Naive thymus-derived CD4-positive, alpha-beta T cell (primary cell): ENCODE results near the gene BRSK2. TPM values are rescaled to one million over a fixed set of nuclear protein-coding genes. Genes with fewer than 3 reads are reported as not detected.

Source experiments
- ATAC-seq: fragments of 150-1000 bp; cut with Tn5 transposase; 2 replicates; pipeline ENCODE4 v1.10.0; 2021; ENCODE audit warnings: mild to moderate bottlenecking, moderate library complexity
- CTCF ChIA-PET: fragments of 350-600 bp; sonication (Branson Sonifier 250); formaldehyde crosslinking; loops from one replicate; lab custom pipeline; 2021; ENCODE audit warnings: antibody characterized with exemption; lab: Charles Lee
- POLR2A ChIA-PET: fragments of 350-600 bp; sonication (Branson Sonifier 250); formaldehyde crosslinking; loops from one replicate; lab custom pipeline; 2021; ENCODE audit warnings: antibody characterized with exemption, inconsistent platforms; lab: Charles Lee
- DNase-seq, 9 donors: peaks; one replicate each; pipeline versions ENCODE4 v3.0.0 to v3.0.0-alpha.2; 2020 to 2022; ENCODE audit warnings: mixed read lengths in 1 of 9
- H3K27ac ChIP-seq: one replicate; pipeline ENCODE4 v1.7.0; 2013; ENCODE audit warnings: mild to moderate bottlenecking, low read depth, low read length, moderate library complexity
- H3K27me3 ChIP-seq, 2 donors: one replicate each; pipeline ENCODE4 v1.7.0; 2013; ENCODE audit warnings: low read length in 2 of 2, mild to moderate bottlenecking in 2 of 2, moderate library complexity in 2 of 2; ENCODE audit not compliant: control insufficient read depth in 2 of 2, insufficient read depth in 2 of 2
- H3K36me3 ChIP-seq, 3 experiments: 1 replicate in 2 of 3; 2 replicates in 1 of 3; pipeline ENCODE4 v1.7.0; 2013; ENCODE audit warnings: low read length in 3 of 3, mild to moderate bottlenecking in 3 of 3, moderate library complexity in 1 of 3; ENCODE audit not compliant: insufficient read depth in 3 of 3, control insufficient read depth in 2 of 3
- H3K4me1 ChIP-seq, 2 donors: one replicate each; pipeline ENCODE4 v1.7.0; 2013; ENCODE audit warnings: low read length in 2 of 2, mild to moderate bottlenecking in 2 of 2, moderate library complexity in 1 of 2; ENCODE audit not compliant: control insufficient read depth in 2 of 2, insufficient read depth in 2 of 2
- H3K4me3 ChIP-seq: 2 replicates; pipeline ENCODE4 v1.7.0; 2013; ENCODE audit warnings: mild to moderate bottlenecking, low read length
- H3K9me3 ChIP-seq, 3 experiments: 1 replicate in 2 of 3; 2 replicates in 1 of 3; pipeline ENCODE4 v1.7.0; 2013; ENCODE audit warnings: low read length in 3 of 3; ENCODE audit not compliant: control insufficient read depth in 2 of 3
- H3K27ac Mint-ChIP-seq, 9 donors: one replicate each; pipeline ENCODE4 v1.8.0; 2020 to 2022; ENCODE audit warnings: mixed read lengths in 9 of 9, mild to moderate bottlenecking in 8 of 9, moderate library complexity in 5 of 9, inconsistent platforms in 2 of 9
- H3K27me3 Mint-ChIP-seq, 5 donors: one replicate each; pipeline ENCODE4 v1.8.0; 2021 to 2022; ENCODE audit warnings: mixed read lengths in 5 of 5, mild to moderate bottlenecking in 1 of 5
- H3K36me3 Mint-ChIP-seq, 5 donors: one replicate each; pipeline ENCODE4 v1.8.0; 2020 to 2022; ENCODE audit warnings: mixed read lengths in 5 of 5, mild to moderate bottlenecking in 3 of 5, inconsistent platforms in 1 of 5
- H3K4me1 Mint-ChIP-seq, 7 donors: one replicate each; pipeline ENCODE4 v1.8.0; 2020 to 2022; ENCODE audit warnings: mixed read lengths in 7 of 7, mild to moderate bottlenecking in 3 of 7, inconsistent platforms in 1 of 7
- H3K4me3 Mint-ChIP-seq, 10 donors: one replicate each; pipeline ENCODE4 v1.8.0; 2020 to 2022; ENCODE audit warnings: mild to moderate bottlenecking in 10 of 10, mixed read lengths in 10 of 10, moderate library complexity in 6 of 10, inconsistent platforms in 2 of 10
- H3K9me3 Mint-ChIP-seq, 11 donors: one replicate each; pipeline ENCODE4 v1.8.0; 2020 to 2022; ENCODE audit warnings: mixed read lengths in 11 of 11, mild to moderate bottlenecking in 4 of 11, inconsistent platforms in 1 of 11, moderate library complexity in 1 of 11
- intact Hi-C, 2 donors: fragments of 100-400 bp; cut with micrococcal nuclease; formaldehyde crosslinking; loops; one replicate each; pipeline ENCODE4 v1.15.1; 2023
- polyA plus RNA-seq, 2 donors: library from polyadenylated mRNA; unstranded; fragments of 300-500 nt; fragmentation: Illumina TruSeq; gene quantifications; one replicate each; pipeline ENCODE4 v1.2.3, GENCODE V29; 2021
- total RNA-seq, 6 experiments: library from RNA in 5 of 6; stranded (reverse) in 5 of 6; gene quantifications; 1 replicate in 5 of 6; 2 replicates in 1 of 6; pipeline ENCODE4 v1.2.3 and lab custom pipeline; 2021 to 2026

The BRSK2 gene
- total and polyA plus RNA-seq, 7 experiments from 2014 or later: 0.27 to 0.51 (median 0.30) TPM; not detected in 4

GRCh38 chr11:1502954-1503707 is 113.4 kb downstream of the BRSK2 start:
- Mint-ChIP-seq H3K4me3 (no peak overlapping the region), H3K27me3 (no peaks in the 10 kb centered on the region), H3K4me1 (peaks cover 10 to 73% (median 41%) of the 10 kb centered on the region in 7 donors), H3K36me3 (peaks cover 5 to 24% (median 17%) of the 10 kb centered on the region in 5 donors), H3K9me3 (peaks cover 0 to 4% (median 0%) of the 10 kb centered on the region in 11 donors), H3K27ac (peak overlapping the region in 1 of 9 donors; percentile 48)
- no peak overlapping the region for H3K4me3 ChIP-seq
- no peak overlapping the region for H3K27ac ChIP-seq
- H3K9me3 ChIP-seq: no peaks in the 10 kb centered on the region
- peaks cover 0 to 36% (median 0%) of the 10 kb centered on the region in 3 experiments for H3K36me3 ChIP-seq
- peaks cover 0 to 5% of the 10 kb centered on the region in 2 donors for H3K4me1 ChIP-seq
- ChIA-PET CTCF (no interaction called here), POLR2A (no interaction called here)
- ATAC-seq (no peak), DNase-seq (no peak)
- no peaks in the 10 kb centered on the region for H3K27me3 ChIP-seq
- intact Hi-C loops: no loop called here

GRCh38 chr11:1503708-1504104 is 114.0 kb downstream of the BRSK2 start:
- Histone ChIP-seq H3K9me3 (no peaks in the 10 kb centered on the region), H3K4me1 (peaks cover 0 to 5% of the 10 kb centered on the region in 2 donors), H3K27me3 (no peaks in the 10 kb centered on the region), H3K4me3 (no peak overlapping the region), H3K36me3 (peaks cover 0 to 36% (median 0%) of the 10 kb centered on the region in 3 experiments), H3K27ac (no peak overlapping the region)
- H3K27ac Mint-ChIP-seq: peak overlapping the region in 1 of 9 donors; percentile 71
- H3K36me3 Mint-ChIP-seq: peaks cover 5 to 22% (median 12%) of the 10 kb centered on the region in 5 donors
- DNase-seq: no peak
- peak overlapping the region in 1 of 10 donors; percentile 50 for H3K4me3 Mint-ChIP-seq
- CTCF ChIA-PET: no interaction called here
- POLR2A ChIA-PET: no interaction called here
- intact Hi-C loops: no loop called here
- H3K4me1 Mint-ChIP-seq: peaks cover 6 to 70% (median 36%) of the 10 kb centered on the region in 7 donors
- no peaks in the 10 kb centered on the region for H3K27me3 Mint-ChIP-seq
- no peak for ATAC-seq
- peaks cover 0 to 4% (median 0%) of the 10 kb centered on the region in 11 donors for H3K9me3 Mint-ChIP-seq

DNA sequence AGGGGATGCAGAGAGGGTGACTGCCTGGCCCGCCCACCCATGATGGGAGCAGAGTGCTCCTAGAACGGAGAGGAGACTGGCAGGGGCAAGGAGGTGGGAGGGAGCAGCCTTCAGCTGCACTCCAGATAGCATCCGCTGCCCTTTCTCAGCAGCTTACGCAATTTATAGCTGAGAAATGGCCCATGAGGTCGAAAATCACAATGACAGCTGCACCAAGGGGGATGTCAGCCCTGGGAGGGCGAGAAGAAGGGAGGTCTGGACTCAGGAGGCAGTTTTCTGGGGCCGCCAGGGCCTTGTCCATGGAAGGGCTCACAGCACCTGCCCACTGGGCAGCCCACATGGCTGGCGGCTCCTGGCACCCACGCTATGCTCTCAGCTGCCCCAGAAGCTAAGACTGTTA is 114.4 kb downstream of the BRSK2 start:
- no peak for ATAC-seq
- peaks cover under 1 to 18% (median 8%) of the 10 kb centered on the region in 5 donors for H3K36me3 Mint-ChIP-seq
- H3K4me3 Mint-ChIP-seq: peak overlapping the region in 1 of 10 donors; percentile 50
- peaks cover 0 to under 1% (median 0%) of the 10 kb centered on the region in 11 donors for H3K9me3 Mint-ChIP-seq
- H3K4me3 ChIP-seq: no peak overlapping the region
- peaks cover 0 to 32% (median 0%) of the 10 kb centered on the region in 3 experiments for H3K36me3 ChIP-seq
- POLR2A ChIA-PET: no interaction called here
- no peaks in the 10 kb centered on the region for H3K27me3 ChIP-seq
- CTCF ChIA-PET: no interaction called here
- no peaks in the 10 kb centered on the region for H3K9me3 ChIP-seq
- peak overlapping the region in 1 of 9 donors; percentile 71 for H3K27ac Mint-ChIP-seq
- intact Hi-C loops: no loop called here
- no peak overlapping the region for H3K27ac ChIP-seq
- no peaks in the 10 kb centered on the region for H3K27me3 Mint-ChIP-seq
- H3K4me1 Mint-ChIP-seq: peaks cover 3 to 70% (median 34%) of the 10 kb centered on the region in 7 donors
- H3K4me1 ChIP-seq: peaks cover 0 to 6% of the 10 kb centered on the region in 2 donors
- no peak for DNase-seq

DNA sequence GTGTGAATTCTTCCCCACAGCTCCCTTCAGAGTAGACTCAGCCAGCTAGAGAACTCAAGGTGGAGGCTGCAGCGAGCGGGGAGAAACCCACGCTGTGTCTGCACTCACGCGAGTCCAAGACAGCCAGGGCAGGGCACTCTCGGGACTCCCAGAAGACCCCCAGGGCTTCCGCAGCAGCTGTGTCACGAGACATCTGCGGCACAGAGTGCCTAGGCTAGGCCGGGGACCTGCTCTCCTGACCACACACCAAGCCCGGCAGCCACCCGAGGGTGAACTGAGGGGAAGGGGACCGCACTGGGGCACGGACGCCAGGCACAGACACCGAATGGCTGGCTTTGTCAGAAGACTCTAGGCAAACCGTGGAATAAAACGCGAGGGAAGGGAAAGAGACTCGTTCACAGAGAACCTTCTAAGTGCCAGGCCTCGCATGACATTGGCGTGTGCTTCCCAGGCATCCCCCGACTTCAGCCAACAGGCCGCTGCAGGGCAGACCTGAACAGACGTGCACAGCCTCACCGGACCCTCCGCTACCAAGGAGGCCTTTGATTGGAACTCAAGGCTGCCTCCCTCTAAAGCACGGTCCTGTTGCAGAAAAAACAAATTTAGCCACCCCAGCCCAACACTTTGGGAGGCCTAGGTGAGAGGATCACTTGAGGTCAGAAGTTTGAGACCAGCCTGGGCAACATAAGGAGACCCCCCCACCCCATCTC is 115.0 kb downstream of the BRSK2 start:
- H3K27me3 Mint-ChIP-seq: no peaks in the 10 kb centered on the region

DNA sequence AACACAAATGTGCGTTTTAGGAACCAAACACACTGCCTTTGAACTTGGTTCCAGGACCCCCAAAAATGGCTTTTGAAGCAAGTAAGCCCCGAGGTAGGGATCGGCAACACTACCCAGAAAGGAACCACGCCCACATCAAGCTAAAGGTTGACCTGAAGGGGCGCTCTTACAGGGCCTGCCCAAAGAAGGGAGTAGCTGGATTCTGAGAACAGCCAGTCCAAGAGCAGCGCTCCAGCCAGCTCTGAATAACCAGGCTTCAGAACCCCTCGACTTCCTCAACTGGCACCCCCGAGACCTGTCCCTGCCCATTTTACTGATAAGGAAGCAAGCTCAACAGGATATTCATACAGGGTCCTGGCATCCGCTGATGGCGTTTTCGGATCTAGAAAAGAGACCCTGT is 115.7 kb downstream of the BRSK2 start:
- Mint-ChIP-seq H3K9me3 (no peaks in the 10 kb centered on the region), H3K27ac (no peak overlapping the region), H3K27me3 (no peaks in the 10 kb centered on the region), H3K36me3 (peaks cover 0 to 7% (median 4%) of the 10 kb centered on the region in 5 donors), H3K4me3 (no peak overlapping the region), H3K4me1 (peaks cover 3 to 66% (median 40%) of the 10 kb centered on the region in 7 donors)
- peaks cover 0 to 20% (median 0%) of the 10 kb centered on the region in 3 experiments for H3K36me3 ChIP-seq
- DNase-seq: no peak
- peaks cover 0 to 9% of the 10 kb centered on the region in 2 donors for H3K4me1 ChIP-seq
- no peaks in the 10 kb centered on the region for H3K9me3 ChIP-seq
- H3K4me3 ChIP-seq: no peak overlapping the region
- ChIA-PET POLR2A (no interaction called here), CTCF (no interaction called here)
- H3K27me3 ChIP-seq: no peaks in the 10 kb centered on the region
- intact Hi-C loops: no loop called here
- no peak for ATAC-seq
- H3K27ac ChIP-seq: no peak overlapping the region

More for the DNA sequence above, 115.0 kb downstream of the BRSK2 start:
- Mint-ChIP-seq H3K4me3 (no peak overlapping the region), H3K4me1 (peaks cover 3 to 72% (median 40%) of the 10 kb centered on the region in 7 donors), H3K9me3 (no peaks in the 10 kb centered on the region), H3K27ac (no peak overlapping the region), H3K36me3 (peaks cover 0 to 15% (median 8%) of the 10 kb centered on the region in 5 donors)
- intact Hi-C loops: no loop called here
- ATAC-seq (no peak), DNase-seq (no peak)
- POLR2A ChIA-PET: no interaction called here
- CTCF ChIA-PET: no interaction called here
- H3K27ac ChIP-seq: no peak overlapping the region
- H3K27me3 ChIP-seq: no peaks in the 10 kb centered on the region
- H3K4me1 ChIP-seq: peaks cover 0 to 9% of the 10 kb centered on the region in 2 donors
- H3K9me3 ChIP-seq: no peaks in the 10 kb centered on the region
- H3K36me3 ChIP-seq: peaks cover 0 to 27% (median 0%) of the 10 kb centered on the region in 3 experiments
- no peak overlapping the region for H3K4me3 ChIP-seq

- ATAC-seq (no peak), DNase-seq (no peak)
- Mint-ChIP-seq H3K4me1 (peaks cover 3 to 67% (median 36%) of the 10 kb centered on the region in 7 donors), H3K36me3 (no peaks in the 10 kb centered on the region), H3K27ac (no peak overlapping the region), H3K27me3 (no peaks in the 10 kb centered on the region), H3K4me3 (no peak overlapping the region), H3K9me3 (no peaks in the 10 kb centered on the region)
- POLR2A ChIA-PET: interaction anchor here (0.6 kb wide), 1 partner anchor 804 kb away, joined by 3 read pairs; no protein-coding TSS in a partner anchor
- no peak overlapping the region for H3K27ac ChIP-seq
- CTCF ChIA-PET: no interaction called here
- H3K27me3 ChIP-seq: no peaks in the 10 kb centered on the region
- H3K36me3 ChIP-seq: peaks cover 0 to 7% (median 0%) of the 10 kb centered on the region in 3 experiments
- H3K4me1 ChIP-seq: peaks cover 0 to 9% of the 10 kb centered on the region in 2 donors
- intact Hi-C loops: no loop called here
- H3K9me3 ChIP-seq: no peaks in the 10 kb centered on the region
- H3K4me3 ChIP-seq: no peak overlapping the region
Observed at GRCh38 chr11:1506981-1507380, 117.2 kb downstream of the BRSK2 start.
